ENCODE measurements around the gene CRHR1. TPM values are rescaled to one million over a fixed set of nuclear protein-coding genes. Genes with fewer than 3 reads are reported as not detected.

CRHR1 gene
- total RNA-seq, 1 experiment from 2014 or later = 1.6 TPM

DNA sequence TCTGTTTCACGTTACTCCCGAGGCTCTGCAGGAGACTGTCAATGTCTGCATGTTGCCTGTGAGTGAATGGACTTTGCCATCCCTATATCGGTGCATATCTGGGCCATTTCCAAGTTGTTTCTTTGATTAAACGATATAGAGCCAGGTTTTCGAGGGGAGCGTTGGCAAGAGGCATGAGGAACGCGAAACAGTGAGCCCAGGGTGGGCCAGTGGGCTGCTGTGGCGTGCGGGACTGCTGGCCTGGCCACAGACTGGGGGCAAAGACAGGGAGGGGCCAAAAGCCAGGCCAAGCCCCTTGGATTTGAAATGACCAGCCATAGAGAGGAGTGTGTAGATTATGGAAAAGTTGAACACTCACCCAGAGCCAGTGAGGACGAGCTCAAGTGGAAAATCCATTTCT lies 3.5 kb downstream of the CRHR1 start:
- ChIA-PET CTCF (interaction anchor here (0.8 to 2.4 kb wide), 9 partner anchors 10 to 178 kb away, joined by 3 to 12 read pairs (median 4); no protein-coding TSS in a partner anchor), POLR2A (no interaction called here)
- H3K27me3 Mint-ChIP-seq (ENCODE audit: low read depth) = peaks cover 59% of the 10 kb centered on the region
- H3K27ac Mint-ChIP-seq = no peak overlapping the region
- no peak for TF ChIP-seq JAZF1 (CRISPR knock-in tag; IDR thresholded peaks at IDR 0.05)
- no peak for TF ChIP-seq FOXK1 (CRISPR knock-in tag; IDR thresholded peaks at IDR 0.05)
- no peak for TF ChIP-seq HMGA2 (CRISPR knock-in tag; IDR thresholded peaks at IDR 0.05)
- TF ChIP-seq, protein P1, sequence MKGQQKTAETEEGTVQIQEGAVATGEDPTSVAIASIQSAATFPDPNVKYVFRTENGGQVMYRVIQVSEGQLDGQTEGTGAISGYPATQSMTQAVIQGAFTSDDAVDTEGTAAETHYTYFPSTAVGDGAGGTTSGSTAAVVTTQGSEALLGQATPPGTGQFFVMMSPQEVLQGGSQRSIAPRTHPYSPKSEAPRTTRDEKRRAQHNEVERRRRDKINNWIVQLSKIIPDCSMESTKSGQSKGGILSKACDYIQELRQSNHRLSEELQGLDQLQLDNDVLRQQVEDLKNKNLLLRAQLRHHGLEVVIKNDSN (CRISPR knock-in tag; IDR thresholded peaks at IDR 0.05) = no peak
- TF ChIP-seq, protein P2, sequence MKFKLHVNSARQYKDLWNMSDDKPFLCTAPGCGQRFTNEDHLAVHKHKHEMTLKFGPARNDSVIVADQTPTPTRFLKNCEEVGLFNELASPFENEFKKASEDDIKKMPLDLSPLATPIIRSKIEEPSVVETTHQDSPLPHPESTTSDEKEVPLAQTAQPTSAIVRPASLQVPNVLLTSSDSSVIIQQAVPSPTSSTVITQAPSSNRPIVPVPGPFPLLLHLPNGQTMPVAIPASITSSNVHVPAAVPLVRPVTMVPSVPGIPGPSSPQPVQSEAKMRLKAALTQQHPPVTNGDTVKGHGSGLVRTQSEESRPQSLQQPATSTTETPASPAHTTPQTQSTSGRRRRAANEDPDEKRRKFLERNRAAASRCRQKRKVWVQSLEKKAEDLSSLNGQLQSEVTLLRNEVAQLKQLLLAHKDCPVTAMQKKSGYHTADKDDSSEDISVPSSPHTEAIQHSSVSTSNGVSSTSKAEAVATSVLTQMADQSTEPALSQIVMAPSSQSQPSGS (CRISPR knock-in tag; IDR thresholded peaks at IDR 0.05; ENCODE audit: borderline replicate concordance, low read depth) = no peak
- TF ChIP-seq JUN (CRISPR knock-in tag; IDR thresholded peaks at IDR 0.05) = no peak
- no peak for TF ChIP-seq OVOL2 (CRISPR knock-in tag; IDR thresholded peaks at IDR 0.05; ENCODE audit: borderline replicate concordance)
- TF ChIP-seq, protein P3, sequence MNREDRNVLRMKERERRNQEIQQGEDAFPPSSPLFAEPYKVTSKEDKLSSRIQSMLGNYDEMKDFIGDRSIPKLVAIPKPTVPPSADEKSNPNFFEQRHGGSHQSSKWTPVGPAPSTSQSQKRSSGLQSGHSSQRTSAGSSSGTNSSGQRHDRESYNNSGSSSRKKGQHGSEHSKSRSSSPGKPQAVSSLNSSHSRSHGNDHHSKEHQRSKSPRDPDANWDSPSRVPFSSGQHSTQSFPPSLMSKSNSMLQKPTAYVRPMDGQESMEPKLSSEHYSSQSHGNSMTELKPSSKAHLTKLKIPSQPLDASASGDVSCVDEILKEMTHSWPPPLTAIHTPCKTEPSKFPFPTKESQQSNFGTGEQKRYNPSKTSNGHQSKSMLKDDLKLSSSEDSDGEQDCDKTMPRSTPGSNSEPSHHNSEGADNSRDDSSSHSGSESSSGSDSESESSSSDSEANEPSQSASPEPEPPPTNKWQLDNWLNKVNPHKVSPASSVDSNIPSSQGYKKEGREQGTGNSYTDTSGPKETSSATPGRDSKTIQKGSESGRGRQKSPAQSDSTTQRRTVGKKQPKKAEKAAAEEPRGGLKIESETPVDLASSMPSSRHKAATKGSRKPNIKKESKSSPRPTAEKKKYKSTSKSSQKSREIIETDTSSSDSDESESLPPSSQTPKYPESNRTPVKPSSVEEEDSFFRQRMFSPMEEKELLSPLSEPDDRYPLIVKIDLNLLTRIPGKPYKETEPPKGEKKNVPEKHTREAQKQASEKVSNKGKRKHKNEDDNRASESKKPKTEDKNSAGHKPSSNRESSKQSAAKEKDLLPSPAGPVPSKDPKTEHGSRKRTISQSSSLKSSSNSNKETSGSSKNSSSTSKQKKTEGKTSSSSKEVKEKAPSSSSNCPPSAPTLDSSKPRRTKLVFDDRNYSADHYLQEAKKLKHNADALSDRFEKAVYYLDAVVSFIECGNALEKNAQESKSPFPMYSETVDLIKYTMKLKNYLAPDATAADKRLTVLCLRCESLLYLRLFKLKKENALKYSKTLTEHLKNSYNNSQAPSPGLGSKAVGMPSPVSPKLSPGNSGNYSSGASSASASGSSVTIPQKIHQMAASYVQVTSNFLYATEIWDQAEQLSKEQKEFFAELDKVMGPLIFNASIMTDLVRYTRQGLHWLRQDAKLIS (CRISPR knock-in tag; IDR thresholded peaks at IDR 0.05; ENCODE audit: borderline replicate concordance) = no peak
- TF ChIP-seq ESRRA (CRISPR knock-in tag; IDR thresholded peaks at IDR 0.05; ENCODE audit: borderline replicate concordance) = no peak
- TF ChIP-seq PRRX2 (CRISPR knock-in tag; IDR thresholded peaks at IDR 0.05) = no peak
- TF ChIP-seq, protein P4, sequence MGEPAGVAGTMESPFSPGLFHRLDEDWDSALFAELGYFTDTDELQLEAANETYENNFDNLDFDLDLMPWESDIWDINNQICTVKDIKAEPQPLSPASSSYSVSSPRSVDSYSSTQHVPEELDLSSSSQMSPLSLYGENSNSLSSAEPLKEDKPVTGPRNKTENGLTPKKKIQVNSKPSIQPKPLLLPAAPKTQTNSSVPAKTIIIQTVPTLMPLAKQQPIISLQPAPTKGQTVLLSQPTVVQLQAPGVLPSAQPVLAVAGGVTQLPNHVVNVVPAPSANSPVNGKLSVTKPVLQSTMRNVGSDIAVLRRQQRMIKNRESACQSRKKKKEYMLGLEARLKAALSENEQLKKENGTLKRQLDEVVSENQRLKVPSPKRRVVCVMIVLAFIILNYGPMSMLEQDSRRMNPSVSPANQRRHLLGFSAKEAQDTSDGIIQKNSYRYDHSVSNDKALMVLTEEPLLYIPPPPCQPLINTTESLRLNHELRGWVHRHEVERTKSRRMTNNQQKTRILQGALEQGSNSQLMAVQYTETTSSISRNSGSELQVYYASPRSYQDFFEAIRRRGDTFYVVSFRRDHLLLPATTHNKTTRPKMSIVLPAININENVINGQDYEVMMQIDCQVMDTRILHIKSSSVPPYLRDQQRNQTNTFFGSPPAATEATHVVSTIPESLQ (CRISPR knock-in tag; IDR thresholded peaks at IDR 0.05) = no peak
- H3K36me3 Mint-ChIP-seq = no peaks in the 10 kb centered on the region
- no peak for ATAC-seq
- peaks cover 43% of the 10 kb centered on the region for H3K4me1 Mint-ChIP-seq
- H3K4me3 Mint-ChIP-seq = no peak overlapping the region
- no peak for DNase-seq (ENCODE audit: low spot score)
- no peaks in the 10 kb centered on the region for H3K9me3 Mint-ChIP-seq

DNA sequence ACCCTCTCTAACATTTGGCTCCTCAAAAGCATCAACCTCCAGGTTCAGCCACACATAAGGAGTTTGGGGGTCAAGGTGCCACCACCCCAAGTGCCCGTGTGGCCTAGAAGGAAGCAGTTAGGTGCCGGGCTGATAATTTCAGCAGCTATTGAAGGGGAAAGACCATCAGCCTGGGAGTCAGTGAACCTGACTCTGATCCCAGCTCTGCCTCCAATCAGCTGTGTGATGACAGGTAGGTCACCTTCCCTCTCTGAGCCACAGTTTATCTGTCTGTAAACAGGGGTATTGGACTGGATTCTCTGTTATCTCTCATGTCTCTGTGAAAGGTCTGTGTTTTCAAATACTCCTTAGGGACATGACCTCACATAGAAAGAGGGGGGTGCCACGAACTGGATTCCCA lies 3.9 kb downstream of the CRHR1 start:
- no peak for DNase-seq (ENCODE audit: low spot score)
- H3K27me3 Mint-ChIP-seq (ENCODE audit: low read depth) = peaks cover 55% of the 10 kb centered on the region
- H3K9me3 Mint-ChIP-seq = no peaks in the 10 kb centered on the region
- H3K4me3 Mint-ChIP-seq = no peak overlapping the region
- no peaks in the 10 kb centered on the region for H3K36me3 Mint-ChIP-seq
- no peak overlapping the region for H3K27ac Mint-ChIP-seq
- POLR2A ChIA-PET = no interaction called here
- peaks cover 41% of the 10 kb centered on the region for H3K4me1 Mint-ChIP-seq
- ATAC-seq = no peak
- CTCF ChIA-PET = interaction anchor here (0.9 to 2.4 kb wide), 4 partner anchors 11 to 148 kb away, joined by 3 to 12 read pairs (median 4); no protein-coding TSS in a partner anchor
- TF ChIP-seq, protein P2 (CRISPR knock-in tag; IDR thresholded peaks at IDR 0.05; ENCODE audit: borderline replicate concordance, low read depth) = no peak
- TF ChIP-seq, protein P5, sequence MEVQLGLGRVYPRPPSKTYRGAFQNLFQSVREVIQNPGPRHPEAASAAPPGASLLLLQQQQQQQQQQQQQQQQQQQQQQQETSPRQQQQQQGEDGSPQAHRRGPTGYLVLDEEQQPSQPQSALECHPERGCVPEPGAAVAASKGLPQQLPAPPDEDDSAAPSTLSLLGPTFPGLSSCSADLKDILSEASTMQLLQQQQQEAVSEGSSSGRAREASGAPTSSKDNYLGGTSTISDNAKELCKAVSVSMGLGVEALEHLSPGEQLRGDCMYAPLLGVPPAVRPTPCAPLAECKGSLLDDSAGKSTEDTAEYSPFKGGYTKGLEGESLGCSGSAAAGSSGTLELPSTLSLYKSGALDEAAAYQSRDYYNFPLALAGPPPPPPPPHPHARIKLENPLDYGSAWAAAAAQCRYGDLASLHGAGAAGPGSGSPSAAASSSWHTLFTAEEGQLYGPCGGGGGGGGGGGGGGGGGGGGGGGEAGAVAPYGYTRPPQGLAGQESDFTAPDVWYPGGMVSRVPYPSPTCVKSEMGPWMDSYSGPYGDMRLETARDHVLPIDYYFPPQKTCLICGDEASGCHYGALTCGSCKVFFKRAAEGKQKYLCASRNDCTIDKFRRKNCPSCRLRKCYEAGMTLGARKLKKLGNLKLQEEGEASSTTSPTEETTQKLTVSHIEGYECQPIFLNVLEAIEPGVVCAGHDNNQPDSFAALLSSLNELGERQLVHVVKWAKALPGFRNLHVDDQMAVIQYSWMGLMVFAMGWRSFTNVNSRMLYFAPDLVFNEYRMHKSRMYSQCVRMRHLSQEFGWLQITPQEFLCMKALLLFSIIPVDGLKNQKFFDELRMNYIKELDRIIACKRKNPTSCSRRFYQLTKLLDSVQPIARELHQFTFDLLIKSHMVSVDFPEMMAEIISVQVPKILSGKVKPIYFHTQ (CRISPR knock-in tag; IDR thresholded peaks at IDR 0.05) = no peak
- TF ChIP-seq GABPB1 (CRISPR knock-in tag; IDR thresholded peaks at IDR 0.05) (no peak), FOXJ3 (CRISPR knock-in tag; IDR thresholded peaks at IDR 0.05; ENCODE audit: borderline replicate concordance) (no peak), CREM (CRISPR knock-in tag; IDR thresholded peaks at IDR 0.05) (no peak)
- TF ChIP-seq, protein P6, sequence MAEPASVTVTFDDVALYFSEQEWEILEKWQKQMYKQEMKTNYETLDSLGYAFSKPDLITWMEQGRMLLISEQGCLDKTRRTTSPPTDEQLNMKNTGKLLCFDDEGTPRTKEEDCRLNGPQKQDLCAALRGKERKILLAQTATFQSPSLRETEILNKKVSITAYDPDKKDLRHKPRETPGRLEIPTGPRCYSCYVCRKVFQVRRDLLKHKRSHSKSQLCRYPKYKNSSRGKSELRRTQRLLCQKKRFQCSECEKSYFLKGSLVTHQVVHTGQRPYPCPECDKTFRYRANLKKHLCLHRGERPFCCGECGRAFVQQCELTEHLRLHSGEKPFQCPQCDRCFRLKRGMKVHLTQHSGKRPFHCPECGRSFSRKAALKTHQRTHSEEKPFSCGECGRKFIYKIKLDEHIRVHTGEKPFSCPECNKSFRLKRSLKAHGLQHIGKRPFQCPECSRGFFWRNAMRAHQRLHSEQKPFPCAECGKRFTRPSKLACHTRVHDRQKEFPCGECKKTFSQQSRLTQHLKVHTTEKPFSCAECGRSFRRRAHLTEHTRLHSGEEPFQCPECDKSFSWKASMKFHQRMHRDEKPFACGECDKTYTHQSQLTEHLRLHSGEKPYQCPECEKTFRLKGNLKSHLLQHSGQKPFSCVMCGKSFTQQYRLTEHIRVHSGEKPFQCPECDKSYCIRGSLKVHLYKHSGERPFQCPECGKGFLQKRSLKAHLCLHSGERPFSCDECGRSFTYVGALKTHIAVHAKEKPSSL (CRISPR knock-in tag; conservative IDR thresholded peaks at IDR 0.05) = no peak
- TF ChIP-seq, protein P7, sequence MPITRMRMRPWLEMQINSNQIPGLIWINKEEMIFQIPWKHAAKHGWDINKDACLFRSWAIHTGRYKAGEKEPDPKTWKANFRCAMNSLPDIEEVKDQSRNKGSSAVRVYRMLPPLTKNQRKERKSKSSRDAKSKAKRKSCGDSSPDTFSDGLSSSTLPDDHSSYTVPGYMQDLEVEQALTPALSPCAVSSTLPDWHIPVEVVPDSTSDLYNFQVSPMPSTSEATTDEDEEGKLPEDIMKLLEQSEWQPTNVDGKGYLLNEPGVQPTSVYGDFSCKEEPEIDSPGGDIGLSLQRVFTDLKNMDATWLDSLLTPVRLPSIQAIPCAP (CRISPR knock-in tag; IDR thresholded peaks at IDR 0.05) = no peak
